ENCODE results near the gene FAF1.

DNA sequence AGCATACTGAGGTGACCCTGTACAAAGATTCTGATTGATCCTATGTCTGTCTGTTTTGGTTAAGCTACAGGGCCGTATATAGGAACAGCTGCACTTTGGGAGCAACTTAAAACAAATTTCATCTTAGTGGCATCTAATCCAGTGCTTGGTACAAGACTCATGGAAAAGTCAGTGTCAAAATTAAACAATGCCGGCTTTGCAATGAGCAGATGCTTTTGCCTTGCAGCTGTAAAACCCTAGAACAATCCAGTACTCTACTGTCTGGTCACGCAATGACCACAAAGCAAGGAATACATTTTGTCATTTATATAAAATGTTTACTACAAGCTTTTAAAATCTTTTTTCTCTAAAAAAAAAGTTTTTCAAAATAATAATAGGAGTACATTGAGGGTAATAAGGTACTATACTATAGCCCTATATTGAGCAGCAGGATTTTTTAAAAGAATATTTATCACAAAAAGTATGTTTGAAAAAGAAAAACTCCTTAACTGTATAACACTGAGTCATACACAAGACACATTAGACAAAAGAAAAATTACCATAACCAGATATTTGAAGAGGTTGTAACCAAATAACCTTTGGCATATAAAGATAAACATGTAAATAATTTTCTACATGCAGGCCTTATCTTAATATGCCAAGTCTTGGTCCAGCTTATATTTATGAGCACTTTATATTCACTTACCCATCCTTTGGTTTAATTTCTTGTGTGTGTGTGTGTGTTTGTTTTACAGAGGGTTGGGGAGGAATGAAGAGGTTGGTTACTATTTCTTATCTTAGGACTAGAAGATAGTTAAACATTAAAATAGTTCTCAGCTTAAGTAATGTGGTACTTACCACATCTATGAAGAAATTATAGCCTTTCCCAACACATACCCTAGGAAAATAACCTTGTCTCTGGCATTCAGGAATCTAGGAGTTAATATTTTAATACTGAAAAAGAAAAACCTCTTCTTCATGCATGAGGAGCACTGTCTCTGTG, 262.3 kb downstream of the FAF1 start:
- TF ChIP-seq, protein P1, sequence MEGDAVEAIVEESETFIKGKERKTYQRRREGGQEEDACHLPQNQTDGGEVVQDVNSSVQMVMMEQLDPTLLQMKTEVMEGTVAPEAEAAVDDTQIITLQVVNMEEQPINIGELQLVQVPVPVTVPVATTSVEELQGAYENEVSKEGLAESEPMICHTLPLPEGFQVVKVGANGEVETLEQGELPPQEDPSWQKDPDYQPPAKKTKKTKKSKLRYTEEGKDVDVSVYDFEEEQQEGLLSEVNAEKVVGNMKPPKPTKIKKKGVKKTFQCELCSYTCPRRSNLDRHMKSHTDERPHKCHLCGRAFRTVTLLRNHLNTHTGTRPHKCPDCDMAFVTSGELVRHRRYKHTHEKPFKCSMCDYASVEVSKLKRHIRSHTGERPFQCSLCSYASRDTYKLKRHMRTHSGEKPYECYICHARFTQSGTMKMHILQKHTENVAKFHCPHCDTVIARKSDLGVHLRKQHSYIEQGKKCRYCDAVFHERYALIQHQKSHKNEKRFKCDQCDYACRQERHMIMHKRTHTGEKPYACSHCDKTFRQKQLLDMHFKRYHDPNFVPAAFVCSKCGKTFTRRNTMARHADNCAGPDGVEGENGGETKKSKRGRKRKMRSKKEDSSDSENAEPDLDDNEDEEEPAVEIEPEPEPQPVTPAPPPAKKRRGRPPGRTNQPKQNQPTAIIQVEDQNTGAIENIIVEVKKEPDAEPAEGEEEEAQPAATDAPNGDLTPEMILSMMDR (IDR thresholded peaks at IDR 0.05; ENCODE audit: low read depth, low read length), result no peak
- TF ChIP-seq POLR2A (IDR thresholded peaks at IDR 0.05; ENCODE audit: extremely low read depth, insufficient read length) (no peak), MYC (IDR thresholded peaks at IDR 0.05; ENCODE audit: low read depth, low read length) (no peak)
- TF ChIP-seq, protein P2, sequence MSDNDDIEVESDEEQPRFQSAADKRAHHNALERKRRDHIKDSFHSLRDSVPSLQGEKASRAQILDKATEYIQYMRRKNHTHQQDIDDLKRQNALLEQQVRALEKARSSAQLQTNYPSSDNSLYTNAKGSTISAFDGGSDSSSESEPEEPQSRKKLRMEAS (IDR thresholded peaks at IDR 0.05; ENCODE audit: low read depth, low read length), result no peak
